Mesendoderm (in vitro differentiated cells): ENCODE measurements around the gene AXIN2.

Experiments used
- DNase-seq: peaks from one replicate; pipeline ENCODE4 v3.0.0; 2013
- H2AK5ac ChIP-seq: 2 replicates; pipeline ENCODE4 v1.6.1; 2013; ENCODE audit warnings: low read length, inconsistent platforms
- H2BK120ac ChIP-seq: 2 replicates; pipeline ENCODE4 v1.6.1; 2013; ENCODE audit warnings: low read depth, mild to moderate bottlenecking, low read length, moderate library complexity, mixed read lengths
- H2BK15ac ChIP-seq: replicated peaks from 2 replicates; pipeline ENCODE4 v1.6.1; 2013; ENCODE audit warnings: low read depth, mild to moderate bottlenecking, moderate library complexity
- H2BK5ac ChIP-seq: 2 replicates; pipeline ENCODE4 v1.6.1; 2013; ENCODE audit warnings: low read length, inconsistent platforms
- H3K18ac ChIP-seq: 2 replicates; pipeline ENCODE4 v1.6.1; 2013; ENCODE audit warnings: mild to moderate bottlenecking, low read length, mixed read lengths
- H3K23ac ChIP-seq: one replicate; pipeline ENCODE4 v1.6.1; 2013; ENCODE audit warnings: low read length
- H3K27ac ChIP-seq: 2 replicates; pipeline ENCODE4 v1.5.1; 2013; ENCODE audit warnings: low read depth, mild to moderate bottlenecking, inconsistent platforms, low read length, moderate library complexity
- H3K27me3 ChIP-seq: 2 replicates; pipeline ENCODE4 v1.6.1; 2013; ENCODE audit warnings: low read length, control low read depth, mild to moderate bottlenecking, inconsistent platforms; ENCODE audit not compliant: insufficient read depth, poor library complexity
- H3K36me3 ChIP-seq: 2 replicates; pipeline ENCODE4 v1.6.1; 2013; ENCODE audit warnings: low read length, inconsistent platforms; ENCODE audit not compliant: control insufficient read depth, insufficient read depth
- H3K4ac ChIP-seq: one replicate; pipeline ENCODE4 v1.6.1; 2013; ENCODE audit warnings: low read depth, mild to moderate bottlenecking, low read length, moderate library complexity
- H3K4me1 ChIP-seq: 2 replicates; pipeline ENCODE4 v1.6.1; 2013; ENCODE audit warnings: low read depth, low read length, inconsistent platforms; ENCODE audit not compliant: control insufficient read depth
- H3K4me2 ChIP-seq: 2 replicates; pipeline ENCODE4 v1.6.1; 2013; ENCODE audit warnings: low read length
- H3K4me3 ChIP-seq: 2 replicates; pipeline ENCODE4 v1.5.1; 2013; ENCODE audit warnings: mild to moderate bottlenecking, low read length
- H3K56ac ChIP-seq: one replicate; pipeline ENCODE4 v1.6.1; 2013; ENCODE audit warnings: low read length
- H3K79me1 ChIP-seq: 2 replicates; pipeline ENCODE4 v1.6.1; 2013; ENCODE audit warnings: low read length, inconsistent platforms
- H3K79me2 ChIP-seq: 2 replicates; pipeline ENCODE4 v1.6.1; 2013; ENCODE audit warnings: mild to moderate bottlenecking, low read length; ENCODE audit not compliant: control insufficient read depth, insufficient read depth
- H3K9ac ChIP-seq: 2 replicates; pipeline ENCODE4 v1.6.1; 2013; ENCODE audit warnings: low read length, inconsistent platforms
- H4K5ac ChIP-seq: one replicate; pipeline ENCODE4 v1.6.1; 2013; ENCODE audit warnings: low read length
- H4K8ac ChIP-seq: one replicate; pipeline ENCODE4 v1.6.1; 2013; ENCODE audit warnings: low read depth, mild to moderate bottlenecking, control low read depth, low read length, moderate library complexity
- WGBS: extraction: QIAGEN DNeasy Blood & Tissue Kit; methylation state at CpG from one replicate; pipeline ENCODE4 v1.1.7; 2013; ENCODE audit warnings: low lambda C conversion rate, missing lambda C conversion rate; ENCODE audit not compliant: insufficient coverage; ENCODE audit errors: extremely low coverage; 5-methylcytosine and 5-hydroxymethylcytosine counted together

The AXIN2 gene

DNA sequence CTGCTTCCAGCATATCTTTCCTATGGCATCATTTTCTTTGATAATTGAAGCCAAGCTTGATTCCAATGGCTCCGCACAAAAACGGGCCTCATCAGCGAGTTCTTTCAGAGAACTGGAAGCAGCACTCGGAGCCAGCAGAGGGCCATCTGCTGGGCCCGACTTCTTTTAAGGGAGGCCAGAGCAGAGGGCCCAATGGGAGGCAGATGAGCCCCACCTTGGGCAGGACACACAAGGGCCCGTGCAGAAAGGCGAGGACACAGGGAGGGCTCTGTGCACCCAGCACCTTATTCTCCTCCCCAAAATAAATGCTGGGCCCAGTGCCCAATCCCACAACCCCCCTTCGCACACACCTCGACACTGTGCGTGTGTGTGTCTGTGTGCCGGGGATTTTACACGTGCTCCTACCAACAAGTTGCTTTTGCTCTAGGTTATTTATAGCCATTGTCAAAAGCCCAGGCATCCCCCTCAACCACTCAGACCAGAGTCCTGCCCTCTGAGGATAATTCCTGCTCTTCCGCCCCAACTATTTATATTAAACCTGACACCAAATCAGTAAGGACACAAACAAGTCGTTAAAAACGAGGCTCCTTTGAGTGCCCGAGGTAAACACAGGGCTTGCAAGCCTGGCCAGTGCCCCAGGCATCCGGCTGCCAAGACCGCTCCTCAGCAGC is 6.8 kb downstream of the AXIN2 start:
- Histone ChIP-seq H3K4me2 (no peak overlapping the region), H4K8ac (no peak overlapping the region), H3K9ac (no peak overlapping the region), H3K4me1 (peaks cover 43% of the 10 kb centered on the region), H3K79me1 (peaks cover 31% of the 10 kb centered on the region), H3K18ac (no peak overlapping the region), H3K27ac (no peak overlapping the region), H3K23ac (no peak overlapping the region), H3K36me3 (peaks cover 9% of the 10 kb centered on the region), H3K4ac (no peak overlapping the region), H2AK5ac (no peak overlapping the region), H3K56ac (no peak overlapping the region), H3K79me2 (peaks cover 61% of the 10 kb centered on the region), H2BK15ac (no peak overlapping the region), H2BK120ac (no peak overlapping the region), H4K5ac (no peak overlapping the region), H3K27me3 (no peaks in the 10 kb centered on the region), H3K4me3 (no peak overlapping the region), H2BK5ac (no peak overlapping the region)
- DNase-seq, result no peak
- no CpG with 5 or more reads among the region's 18 CpGs for WGBS

DNA sequence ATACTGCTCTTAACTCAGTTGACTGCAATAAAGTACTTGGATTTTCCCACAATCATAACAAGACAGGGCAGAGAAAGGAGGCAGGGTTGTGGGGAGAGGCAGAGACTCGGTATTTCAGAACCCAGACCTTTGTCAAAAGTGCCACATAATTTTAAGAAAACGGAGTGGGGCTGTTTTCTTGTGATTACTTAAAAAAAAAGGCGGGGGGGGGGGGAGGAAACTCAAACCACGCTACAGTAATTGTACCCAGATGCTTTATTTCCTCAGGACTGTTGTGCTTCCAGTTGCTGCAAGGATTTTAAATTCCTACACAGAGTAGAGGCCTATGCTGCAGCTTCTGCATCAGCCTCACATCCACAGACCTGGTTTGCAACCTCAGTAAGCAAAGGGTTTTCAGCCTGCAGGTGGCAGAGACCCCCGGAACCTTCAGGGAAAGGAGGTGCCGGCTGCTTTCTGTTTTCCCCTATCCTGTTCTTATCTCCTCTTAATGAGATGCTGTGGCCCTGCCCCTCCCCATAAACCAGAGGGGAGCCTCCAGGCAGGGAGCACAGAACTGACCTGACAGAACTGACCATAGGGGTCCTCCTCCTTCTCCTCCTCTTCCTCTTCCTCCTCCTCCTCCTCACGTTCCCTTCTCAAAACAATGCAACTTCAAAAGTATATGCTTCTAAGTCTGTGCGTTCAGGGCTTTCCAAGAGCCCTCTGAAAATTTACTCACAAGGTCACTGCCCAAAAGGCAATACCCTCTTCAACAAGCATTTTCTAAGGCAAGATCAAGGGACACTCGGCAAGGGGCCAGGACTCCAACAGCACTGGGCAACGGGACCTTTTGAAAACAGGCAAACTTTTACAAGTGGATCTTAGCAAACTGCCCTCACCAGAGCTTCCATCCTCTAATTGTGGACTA is 7.5 kb downstream of the AXIN2 start:
- Histone ChIP-seq H2BK120ac (no peak overlapping the region), H3K23ac (peak overlapping the region; percentile 0), H2BK15ac (no peak overlapping the region), H3K79me1 (peaks cover 37% of the 10 kb centered on the region), H3K27ac (no peak overlapping the region), H3K56ac (no peak overlapping the region), H3K9ac (no peak overlapping the region), H3K36me3 (peaks cover 11% of the 10 kb centered on the region), H4K8ac (no peak overlapping the region), H3K18ac (no peak overlapping the region), H3K4me2 (peak overlapping the region; percentile 23), H4K5ac (no peak overlapping the region), H3K4ac (no peak overlapping the region), H3K4me1 (peaks cover 43% of the 10 kb centered on the region), H2AK5ac (no peak overlapping the region), H2BK5ac (no peak overlapping the region), H3K27me3 (no peaks in the 10 kb centered on the region), H3K4me3 (no peak overlapping the region), H3K79me2 (peaks cover 62% of the 10 kb centered on the region)
- no CpG with 5 or more reads among the region's 10 CpGs for WGBS
- no peak for DNase-seq

DNA sequence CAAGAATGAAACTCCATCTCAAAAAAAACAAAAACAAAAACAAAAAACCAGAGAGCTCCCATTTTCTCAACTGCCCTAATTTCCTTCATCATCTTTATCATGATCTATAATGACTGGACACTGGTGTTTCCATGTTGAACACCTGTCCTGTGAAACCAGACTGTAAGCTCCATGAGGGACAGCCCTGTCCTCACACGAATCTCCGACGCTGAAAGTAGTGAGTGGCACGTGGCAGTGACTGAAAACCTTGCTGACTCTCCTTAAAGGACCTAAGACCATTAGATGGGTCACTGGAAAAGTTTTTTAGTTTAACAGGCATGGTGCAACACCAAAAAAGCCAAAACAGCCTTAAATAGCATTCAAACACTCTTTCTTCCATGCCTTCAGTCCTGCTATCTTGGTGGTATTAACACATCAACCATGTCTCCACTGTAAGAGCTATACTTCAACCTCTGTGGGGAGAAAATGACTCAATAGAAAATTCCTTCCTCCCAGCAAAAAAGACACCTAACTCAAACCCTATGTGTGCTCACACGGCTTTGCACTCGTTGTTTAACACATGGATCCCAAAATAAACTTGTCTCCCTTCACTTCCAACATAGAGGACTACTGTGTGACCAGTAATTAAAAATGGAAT is 8.3 kb downstream of the AXIN2 start:
- no peak overlapping the region for H3K4me3 ChIP-seq
- no peak for DNase-seq

DNA sequence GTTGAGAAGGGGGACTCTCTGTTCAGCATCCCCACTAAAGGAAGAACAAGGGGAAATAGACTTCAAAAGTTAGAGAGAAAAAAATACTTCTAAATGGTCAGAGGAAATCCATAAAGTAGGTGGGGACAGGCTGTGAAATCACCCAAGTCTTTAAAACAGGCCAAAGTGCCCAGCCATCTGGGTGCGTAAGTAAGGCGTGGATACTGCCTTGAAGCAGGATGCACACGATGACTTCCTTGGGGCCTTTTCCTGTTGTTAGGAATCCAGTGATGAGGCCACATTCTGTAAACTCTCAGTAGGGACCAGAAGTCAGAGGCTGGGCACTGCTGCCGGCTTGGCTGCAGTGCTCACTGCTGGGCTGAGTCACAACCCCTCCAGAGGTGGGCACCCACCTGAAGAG is 9.2 kb downstream of the AXIN2 start:
- Histone ChIP-seq H3K27ac (no peak overlapping the region), H3K27me3 (no peaks in the 10 kb centered on the region), H3K36me3 (peaks cover 5% of the 10 kb centered on the region), H3K23ac (no peak overlapping the region), H3K56ac (no peak overlapping the region), H4K5ac (no peak overlapping the region), H2BK15ac (no peak overlapping the region), H2BK120ac (no peak overlapping the region), H3K9ac (no peak overlapping the region), H3K79me2 (peaks cover 59% of the 10 kb centered on the region), H2AK5ac (no peak overlapping the region), H2BK5ac (no peak overlapping the region), H3K4me1 (peaks cover 32% of the 10 kb centered on the region), H3K18ac (no peak overlapping the region), H4K8ac (no peak overlapping the region), H3K4me3 (no peak overlapping the region), H3K79me1 (peaks cover 37% of the 10 kb centered on the region), H3K4ac (no peak overlapping the region), H3K4me2 (no peak overlapping the region)
- DNase-seq, result no peak
- no CpG with 5 or more reads among the region's 4 CpGs for WGBS

More for the DNA sequence above, 8.3 kb downstream of the AXIN2 start:
- Histone ChIP-seq H3K4ac (no peak overlapping the region), H3K4me2 (no peak overlapping the region), H4K5ac (no peak overlapping the region), H2BK5ac (no peak overlapping the region), H4K8ac (no peak overlapping the region), H3K27me3 (no peaks in the 10 kb centered on the region), H3K23ac (no peak overlapping the region), H2BK15ac (no peak overlapping the region), H3K27ac (no peak overlapping the region), H3K9ac (no peak overlapping the region), H3K4me1 (peaks cover 41% of the 10 kb centered on the region), H3K56ac (no peak overlapping the region), H3K79me1 (peaks cover 43% of the 10 kb centered on the region), H3K36me3 (peaks cover 12% of the 10 kb centered on the region), H2AK5ac (no peak overlapping the region), H3K18ac (no peak overlapping the region), H2BK120ac (no peak overlapping the region), H3K79me2 (peaks cover 62% of the 10 kb centered on the region)
- WGBS, result no CpG with 5 or more reads among the region's 6 CpGs

DNA sequence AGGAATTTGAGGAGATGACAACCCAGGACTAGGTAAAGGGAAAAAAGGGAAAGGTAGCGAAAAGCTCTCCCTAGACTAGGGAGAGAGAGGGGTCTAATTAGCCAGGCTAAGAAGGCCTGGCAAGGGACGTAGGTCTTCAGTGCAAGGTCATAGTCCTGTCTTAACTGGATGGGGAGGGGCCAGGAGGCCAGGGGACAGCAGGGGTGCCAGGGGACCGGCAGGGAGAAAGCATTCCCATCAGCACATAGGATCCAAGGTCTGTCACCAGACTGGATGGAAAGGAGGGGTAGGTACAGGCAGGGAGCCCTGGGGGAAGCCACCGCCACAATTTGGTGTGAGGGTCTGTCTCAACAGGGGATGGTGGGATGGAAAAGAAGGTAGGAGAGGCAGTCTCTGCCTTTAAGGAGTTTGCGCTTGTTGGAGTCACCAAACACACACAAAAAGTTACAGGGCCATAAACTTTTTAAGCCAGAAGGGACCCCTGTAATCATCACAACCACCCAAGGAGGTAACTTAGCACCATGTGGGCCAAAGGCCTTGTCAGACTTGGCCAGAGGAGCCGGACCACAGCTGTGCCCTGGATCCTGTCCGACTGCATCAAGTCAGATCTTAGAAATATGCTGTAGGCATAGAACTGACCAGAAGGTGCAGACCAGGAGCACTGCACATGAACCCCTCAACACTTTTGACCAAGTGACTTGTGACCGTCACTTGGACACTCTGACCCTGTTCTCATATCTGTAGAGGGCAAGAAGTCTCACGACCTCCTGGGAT is 10.0 kb downstream of the AXIN2 start:
- Histone ChIP-seq H4K8ac (no peak overlapping the region), H2AK5ac (no peak overlapping the region), H2BK120ac (no peak overlapping the region), H3K18ac (no peak overlapping the region), H3K4me1 (peaks cover 29% of the 10 kb centered on the region), H2BK15ac (no peak overlapping the region), H3K27me3 (no peaks in the 10 kb centered on the region), H3K79me1 (peaks cover 40% of the 10 kb centered on the region), H3K9ac (no peak overlapping the region), H3K79me2 (peaks cover 58% of the 10 kb centered on the region), H3K23ac (no peak overlapping the region), H3K4ac (no peak overlapping the region), H3K4me3 (no peak overlapping the region), H3K56ac (no peak overlapping the region), H2BK5ac (no peak overlapping the region), H3K36me3 (peaks cover 5% of the 10 kb centered on the region), H4K5ac (no peak overlapping the region), H3K4me2 (no peak overlapping the region), H3K27ac (no peak overlapping the region)
- WGBS, result no CpG with 5 or more reads among the region's 9 CpGs
- no peak for DNase-seq
